IMR-90 (cell line): ENCODE data around the gene TENM4. TPM values are rescaled to one million over a fixed set of nuclear protein-coding genes. Genes with fewer than 3 reads are reported as not detected.

ENCODE experiments used
- ATAC-seq: fragments of 200-7000 bp; cut with Tn5 transposase; 2 replicates; pipeline ENCODE4 v1.9.1; 2020; ENCODE audit warnings: low read depth, mild to moderate bottlenecking, moderate library complexity
- BruUV-seq: library from RNA; stranded (reverse); fragments of 400-500 nt; replicated peaks from 2 replicates; lab custom pipeline; 2021; lab: Mats Ljungman, UMichigan
- CTCF ChIA-PET: fragments of 300-600 bp; formaldehyde crosslinking; extraction: SDS; loops from one replicate; lab custom pipeline; 2021; ENCODE audit warnings: antibody characterized with exemption; lab: Yijun Ruan, JAX
- POLR2A ChIA-PET: fragments of 300-600 bp; sonication (Branson Sonifier 250); formaldehyde crosslinking; loops from one replicate; lab custom pipeline; 2022; ENCODE audit warnings: antibody characterized with exemption; ENCODE audit not compliant: unreplicated experiment; lab: Charles Lee
- DNase-seq: peaks from one replicate; pipeline ENCODE4 v3.0.0; 2013
- H2AFZ ChIP-seq: replicated peaks from 2 replicates; pipeline ENCODE3; 2013; ENCODE audit warnings: low read length, mild to moderate bottlenecking; ENCODE audit not compliant: poor library complexity
- H2AK5ac ChIP-seq: 2 replicates; pipeline ENCODE4 v1.6.1; 2013; ENCODE audit warnings: low read depth, low read length, inconsistent platforms
- H2AK9ac ChIP-seq: replicated peaks from 2 replicates; pipeline ENCODE3; 2013; ENCODE audit warnings: mild to moderate bottlenecking, low read depth, low read length, moderate library complexity; ENCODE audit not compliant: poor library complexity
- H2BK120ac ChIP-seq: 2 replicates; pipeline ENCODE4 v1.6.1; 2013; ENCODE audit warnings: low read depth, low read length, inconsistent platforms
- H2BK15ac ChIP-seq: 3 replicates; pipeline ENCODE4 v1.6.1; 2013; ENCODE audit warnings: low read depth, low read length, inconsistent platforms
- H2BK20ac ChIP-seq: 2 replicates; pipeline ENCODE4 v1.6.1; 2013; ENCODE audit warnings: low read depth, mild to moderate bottlenecking, inconsistent platforms, low read length, moderate library complexity
- H2BK5ac ChIP-seq: 2 replicates; pipeline ENCODE4 v1.6.1; 2013; ENCODE audit warnings: mild to moderate bottlenecking, low read depth, low read length, inconsistent platforms; ENCODE audit not compliant: poor library complexity, severe bottlenecking
- H3K14ac ChIP-seq: replicated peaks from 2 replicates; pipeline ENCODE4 v1.6.1; 2013; ENCODE audit warnings: low read depth, low read length, inconsistent platforms
- H3K18ac ChIP-seq: 2 replicates; pipeline ENCODE4 v1.6.1; 2013; ENCODE audit warnings: low read depth, low read length, control low read depth
- H3K23ac ChIP-seq: 2 replicates; pipeline ENCODE4 v1.6.1; 2013; ENCODE audit warnings: low read depth, low read length, inconsistent platforms
- H3K27ac ChIP-seq: 2 replicates; pipeline ENCODE4 v1.5.1; 2013; ENCODE audit warnings: mild to moderate bottlenecking, control low read depth, low read length; ENCODE audit not compliant: insufficient read depth
- H3K27me3 ChIP-seq: 2 replicates; pipeline ENCODE4 v1.6.1; 2013; ENCODE audit warnings: low read length; ENCODE audit not compliant: control insufficient read depth, insufficient read depth
- H3K36me3 ChIP-seq: 2 replicates; pipeline ENCODE4 v1.6.1; 2013; ENCODE audit warnings: low read length, mixed read lengths; ENCODE audit not compliant: control insufficient read depth, insufficient read depth
- H3K4ac ChIP-seq: 2 replicates; pipeline ENCODE4 v1.6.1; 2013; ENCODE audit warnings: low read depth, low read length, inconsistent platforms
- H3K4me1 ChIP-seq: 2 replicates; pipeline ENCODE4 v1.6.1; 2013; ENCODE audit warnings: low read length, mixed read lengths; ENCODE audit not compliant: control insufficient read depth, insufficient read depth
- H3K4me2 ChIP-seq: 2 replicates; pipeline ENCODE4 v1.6.1; 2013; ENCODE audit warnings: low read depth, mild to moderate bottlenecking, control low read depth, low read length, moderate library complexity
- H3K4me3 ChIP-seq: 2 replicates; pipeline ENCODE4 v1.5.1; 2013; ENCODE audit warnings: low read depth, mild to moderate bottlenecking, control low read depth, low read length, moderate library complexity; ENCODE audit not compliant: insufficient read depth
- H3K56ac ChIP-seq: 2 replicates; pipeline ENCODE4 v1.6.1; 2013; ENCODE audit warnings: low read length, inconsistent platforms; ENCODE audit not compliant: insufficient read depth; ENCODE audit errors: extremely low read depth
- H3K79me1 ChIP-seq, 2 experiments: 2 replicates each; pipeline ENCODE4 v1.6.1; 2013; ENCODE audit warnings: low read length in 2 of 2, inconsistent platforms in 1 of 2, low read depth in 1 of 2
- H3K9ac ChIP-seq: 2 replicates; pipeline ENCODE4 v1.6.1; 2013; ENCODE audit warnings: low read depth, low read length, control low read depth
- H3K9me1 ChIP-seq: 2 replicates; pipeline ENCODE4 v1.6.1; 2013; ENCODE audit warnings: low read length, inconsistent platforms; ENCODE audit not compliant: insufficient read depth
- H3K9me3 ChIP-seq: 2 replicates; pipeline ENCODE4 v1.6.1; 2013; ENCODE audit warnings: low read length; ENCODE audit not compliant: control insufficient read depth, insufficient read depth
- H4K20me1 ChIP-seq: 2 replicates; pipeline ENCODE4 v1.6.1; 2013; ENCODE audit warnings: low read length, inconsistent platforms; ENCODE audit not compliant: insufficient read depth
- H4K5ac ChIP-seq: 2 replicates; pipeline ENCODE4 v1.6.1; 2013; ENCODE audit warnings: mild to moderate bottlenecking, low read depth, low read length, control low read depth
- H4K8ac ChIP-seq, 2 experiments: 2 replicates each; pipeline ENCODE4 v1.6.1; 2013; ENCODE audit warnings: low read depth in 2 of 2, low read length in 2 of 2, control low read depth in 1 of 2, inconsistent platforms in 1 of 2
- H4K91ac ChIP-seq: 2 replicates; pipeline ENCODE4 v1.6.1; 2013; ENCODE audit warnings: low read depth, low read length, inconsistent platforms; ENCODE audit not compliant: insufficient read depth
- CHD1 ChIP-seq: IDR thresholded peaks from 2 replicates; pipeline ENCODE4 v1.6.1; 2012; ENCODE audit warnings: low read depth, low read length, improper control_type of control experiment
- ELK1 ChIP-seq: fragments of 150-350 bp; IDR thresholded peaks from 2 replicates; pipeline ENCODE4 v1.6.1; 2016; ENCODE audit warnings: low read depth, mild to moderate bottlenecking, low read length, moderate library complexity, borderline replicate concordance
- MAFK ChIP-seq: IDR thresholded peaks from 2 replicates; pipeline ENCODE4 v1.6.1; 2012; ENCODE audit warnings: low read depth, low read length, improper control_type of control experiment
- POLR2A ChIP-seq: IDR thresholded peaks from 2 replicates; pipeline ENCODE4 v1.6.1; 2012; ENCODE audit warnings: mild to moderate bottlenecking, low read depth, low read length
- RFX5 ChIP-seq: IDR thresholded peaks from 2 replicates; pipeline ENCODE4 v1.8.0; 2012; ENCODE audit warnings: low read depth, mild to moderate bottlenecking, low read length, moderate library complexity
- SMC3 ChIP-seq: fragments of 150-350 bp; IDR thresholded peaks from 2 replicates; pipeline ENCODE4 v1.6.1; 2016; ENCODE audit warnings: low read depth, mild to moderate bottlenecking, antibody characterized with exemption, low read length, moderate library complexity
- WGBS, 2 experiments: methylation state at CpG; one replicate each; pipeline versions ENCODE4 v1.1.5 to v1.1.7; 2013; ENCODE audit warnings: missing lambda C conversion rate in 2 of 2; ENCODE audit not compliant: insufficient read length in 1 of 2; ENCODE audit errors: extremely low coverage in 2 of 2; 5-methylcytosine and 5-hydroxymethylcytosine counted together
- dilution Hi-C: fragments of 300-500 bp; cut with HindIII; formaldehyde crosslinking; loops from one replicate; pipeline ENCODE4 v1.14.3; 2018; ENCODE audit warnings: low sequenced_read_pairs; ENCODE audit not compliant: unreplicated experiment
- in situ Hi-C: fragments of 300-500 bp; cut with MboI; formaldehyde crosslinking; loops from 3 replicates; pipeline ENCODE4 v1.14.3; 2019; ENCODE audit warnings: low sequenced_read_pairs, inconsistent platforms, mixed read lengths
- intact Hi-C: fragments of 100-400 bp; cut with micrococcal nuclease; formaldehyde crosslinking; loops from 2 replicates; pipeline ENCODE4 v1.10.0; 2022
- polyA plus RNA-seq, 3 experiments: library from polyadenylated mRNA; depleted of rRNA; stranded (reverse); fragments of >200 nt; gene quantifications; 2 replicates each; pipeline ENCODE4 v1.2.3, GENCODE V29; 2012; ENCODE audit warnings: low replicate concordance in 1 of 3
- total RNA-seq: library from RNA; depleted of rRNA; stranded (reverse); fragments of >200 nt; gene quantifications from 2 replicates; pipeline ENCODE4 v1.2.3, GENCODE V29; 2012

TENM4 gene
- total and polyA plus RNA-seq, 2 of the 4 experiments (the other 2 are of a cell fraction) = 7.4 to 9.0 TPM

- no peak for TF ChIP-seq MAFK
- TF ChIP-seq RFX5 = no peak
- no peak for TF ChIP-seq CHD1
Measured at GRCh38 chr11:78821371-78822306, 619.2 kb downstream of the TENM4 start (continued).

- ATAC-seq (no peak), DNase-seq (no peak)
- H2BK20ac ChIP-seq = peak overlapping the region; percentile 84
- H3K23ac ChIP-seq = peak overlapping the region; percentile 17; the same call in 1 of the 2 replicates
- H2AK5ac ChIP-seq = no peak overlapping the region
- H3K9me1 ChIP-seq = peaks cover 2% of the 10 kb centered on the region
- H4K20me1 ChIP-seq = no peaks in the 10 kb centered on the region
- H2AK9ac ChIP-seq = no peak overlapping the region
- peak overlapping the region; percentile 9; the same call in 1 of the 2 replicates for H3K14ac ChIP-seq
- no peaks in the 10 kb centered on the region for H3K9me3 ChIP-seq
- no peak overlapping the region for H3K4me2 ChIP-seq
- peak overlapping the region; percentile 60; the same call in 1 of the 3 replicates for H2BK15ac ChIP-seq
- no peaks in the 10 kb centered on the region for H3K79me1 ChIP-seq
- H3K4me3 ChIP-seq = no peak overlapping the region
- BruUV-seq = no TSS peak
- intact Hi-C loops (loop anchor here (1.0 kb wide), 1 partner anchor 19 kb away; no protein-coding TSS in a partner anchor), dilution Hi-C loops (no loop called here), in situ Hi-C loops (no loop called here)
- no peaks in the 10 kb centered on the region for H3K36me3 ChIP-seq
- no peak overlapping the region for H3K56ac ChIP-seq
- peak overlapping the region; percentile 70 for H3K4ac ChIP-seq
- H2BK120ac ChIP-seq = peak overlapping the region; percentile 57
- H3K9ac ChIP-seq = no peak overlapping the region
- 65% methylated on average over 2 of the region's 3 CpGs; no CpG with 5 or more reads in 1 of the 2 experiments for WGBS, 2 experiments
- H2AFZ ChIP-seq = no peak overlapping the region
- peak overlapping the region; percentile 78 for H4K5ac ChIP-seq
- peak overlapping the region; percentile 18; the same call in 1 of the 2 replicates for H4K91ac ChIP-seq
- no peaks in the 10 kb centered on the region for H3K27me3 ChIP-seq
- H4K8ac ChIP-seq = no peak overlapping the region; a peak in 1 of 4 replicates
- peak overlapping the region; percentile 94 for H3K18ac ChIP-seq
- CTCF ChIA-PET = interaction anchor here (2.0 kb wide), 1 partner anchor 22 kb away, joined by 7 read pairs; no protein-coding TSS in a partner anchor
- peaks cover 10% of the 10 kb centered on the region for H3K4me1 ChIP-seq
- peak overlapping the region; percentile 54; the same call in 1 of the 2 replicates for H3K27ac ChIP-seq
- peak overlapping the region; percentile 66 for H2BK5ac ChIP-seq
- TF ChIP-seq ELK1 (no peak), POLR2A (no peak), CHD1 (no peak), SMC3 (no peak)
- POLR2A ChIA-PET = no interaction called here
Measured at GRCh38 chr11:78820741-78821140, 620.1 kb downstream of the TENM4 start.
